Endodermal cell (in vitro differentiated cells): ENCODE measurements around the gene RASL10B. TPM values are rescaled to one million over a fixed set of nuclear protein-coding genes. Genes with fewer than 3 reads are reported as not detected.

Experiments used
- DNase-seq: peaks from one replicate; pipeline ENCODE4 v3.0.0-alpha.2; 2017
- H3K27ac ChIP-seq: 2 replicates; pipeline ENCODE4 v1.5.1; 2013; ENCODE audit warnings: mild to moderate bottlenecking, low read depth, low read length, moderate library complexity
- H3K27me3 ChIP-seq: 2 replicates; pipeline ENCODE4 v1.6.1; 2013; ENCODE audit warnings: mild to moderate bottlenecking, low read length, moderate library complexity; ENCODE audit not compliant: insufficient read depth, control insufficient read depth, poor library complexity, severe bottlenecking
- H3K36me3 ChIP-seq: 2 replicates; pipeline ENCODE4 v1.7.0; 2013; ENCODE audit warnings: mild to moderate bottlenecking, low read length, moderate library complexity; ENCODE audit not compliant: control insufficient read depth, insufficient read depth
- H3K4me1 ChIP-seq: one replicate; pipeline ENCODE4 v1.7.0; 2013; ENCODE audit warnings: low read length; ENCODE audit not compliant: control insufficient read depth, insufficient read depth
- H3K4me3 ChIP-seq: 2 replicates; pipeline ENCODE4 v1.5.1; 2013; ENCODE audit warnings: mild to moderate bottlenecking, low read length, moderate library complexity
- H3K9ac ChIP-seq: 2 replicates; pipeline ENCODE4 v1.6.1; 2013; ENCODE audit warnings: mild to moderate bottlenecking, low read length, moderate library complexity; ENCODE audit not compliant: poor library complexity, severe bottlenecking; ENCODE audit errors: extremely low read depth
- H3K9me3 ChIP-seq: 2 replicates; pipeline ENCODE4 v1.6.1; 2013; ENCODE audit warnings: mild to moderate bottlenecking, low read length, moderate library complexity; ENCODE audit not compliant: control insufficient read depth
- H3K27ac Mint-ChIP-seq: 2 replicates; pipeline ENCODE4 v1.8.0; 2020; ENCODE audit warnings: mixed read lengths
- H3K27me3 Mint-ChIP-seq: 2 replicates; pipeline ENCODE4 v1.8.0; 2021; ENCODE audit warnings: mild to moderate bottlenecking, mixed read lengths; ENCODE audit not compliant: insufficient read depth
- H3K36me3 Mint-ChIP-seq: 2 replicates; pipeline ENCODE4 v1.8.0; 2020; ENCODE audit warnings: low read depth, mixed read lengths
- H3K4me1 Mint-ChIP-seq: 2 replicates; pipeline ENCODE4 v1.8.0; 2020; ENCODE audit warnings: mixed read lengths
- H3K4me3 Mint-ChIP-seq: 2 replicates; pipeline ENCODE4 v1.8.0; 2020; ENCODE audit warnings: mild to moderate bottlenecking, moderate library complexity, mixed read lengths
- H3K9me3 Mint-ChIP-seq: 2 replicates; pipeline ENCODE4 v1.8.0; 2020; ENCODE audit warnings: mild to moderate bottlenecking, mixed read lengths
- CTCF ChIP-seq: fragments of 200-600 bp; sonication (generic); conservative IDR thresholded peaks from 2 replicates; pipeline ENCODE4 v1.5.0; 2021; ENCODE audit warnings: antibody characterized with exemption, mild to moderate bottlenecking
- WGBS, 2 experiments: methylation state at CpG; one replicate each; pipeline versions ENCODE4 v1.1.5 to v1.1.7; 2013; ENCODE audit warnings: missing lambda C conversion rate in 2 of 2, mixed read lengths in 1 of 2; ENCODE audit not compliant: insufficient coverage in 1 of 2, insufficient read length in 1 of 2; 5-methylcytosine and 5-hydroxymethylcytosine counted together
- total RNA-seq, 2 donors: library from RNA; stranded (reverse); fragmentation: NEBNext Ultra II Directional in 1 of 2; extraction: Animal tissue kit (Norgen Biotek cat#: 25700) in 1 of 2; gene quantifications; 2 replicates in 1 of 2; 3 replicates in 1 of 2; pipeline ENCODE4 v1.2.1, GENCODE V29; 2021

The RASL10B gene
- total RNA-seq, 2 donors from 2014 or later: 28.6 to 31.9 TPM

GRCh38 chr17:35725802-35726126 lies 5.7 kb upstream of the RASL10B start:
- H3K27me3 ChIP-seq: no peaks in the 10 kb centered on the region
- peaks cover 32% of the 10 kb centered on the region for H3K36me3 Mint-ChIP-seq
- no peaks in the 10 kb centered on the region for H3K27me3 Mint-ChIP-seq
- 83 to 85% methylated on average over 1 to 2 of the region's 2 CpGs for WGBS, 2 experiments
- no peak overlapping the region for H3K27ac ChIP-seq
- no peak for TF ChIP-seq CTCF
- no peak overlapping the region for H3K27ac Mint-ChIP-seq
- H3K36me3 ChIP-seq: peaks cover 58% of the 10 kb centered on the region
- no peak overlapping the region for H3K9ac ChIP-seq
- H3K9me3 Mint-ChIP-seq: no peaks in the 10 kb centered on the region
- peaks cover 52% of the 10 kb centered on the region for H3K4me1 Mint-ChIP-seq
- H3K4me3 Mint-ChIP-seq: no peak overlapping the region
- DNase-seq: peak; percentile 54
- H3K9me3 ChIP-seq: no peaks in the 10 kb centered on the region
- H3K4me1 ChIP-seq: peaks cover 29% of the 10 kb centered on the region
- H3K4me3 ChIP-seq: no peak overlapping the region

GRCh38 chr17:35726127-35726952 lies 5.1 kb upstream of the RASL10B start:
- Histone ChIP-seq H3K9ac (no peak overlapping the region), H3K36me3 (peaks cover 53% of the 10 kb centered on the region), H3K9me3 (no peaks in the 10 kb centered on the region), H3K4me1 (peaks cover 34% of the 10 kb centered on the region), H3K27me3 (no peaks in the 10 kb centered on the region), H3K4me3 (no peak overlapping the region), H3K27ac (peak overlapping the region; percentile 21)
- H3K4me3 Mint-ChIP-seq: no peak overlapping the region
- no peaks in the 10 kb centered on the region for H3K27me3 Mint-ChIP-seq
- no peak overlapping the region for H3K27ac Mint-ChIP-seq
- WGBS, 2 experiments: 71% methylated on average over 4 of the region's 6 CpGs; no CpG with 5 or more reads in 1 of the 2 experiments
- peaks cover 30% of the 10 kb centered on the region for H3K36me3 Mint-ChIP-seq
- H3K4me1 Mint-ChIP-seq: peaks cover 57% of the 10 kb centered on the region
- DNase-seq: peak; percentile 81
- TF ChIP-seq CTCF: no peak
- H3K9me3 Mint-ChIP-seq: no peaks in the 10 kb centered on the region

- Histone ChIP-seq H3K4me3 (no peak overlapping the region), H3K4me1 (peaks cover 34% of the 10 kb centered on the region), H3K9ac (no peak overlapping the region), H3K36me3 (peaks cover 46% of the 10 kb centered on the region), H3K27ac (peak overlapping the region; percentile 21), H3K27me3 (no peaks in the 10 kb centered on the region), H3K9me3 (no peaks in the 10 kb centered on the region)
- no peaks in the 10 kb centered on the region for H3K9me3 Mint-ChIP-seq
- peaks cover 57% of the 10 kb centered on the region for H3K4me1 Mint-ChIP-seq
- H3K27me3 Mint-ChIP-seq: no peaks in the 10 kb centered on the region
- WGBS, 2 experiments: 83 to 88% methylated on average over 4 to 5 of the region's 5 CpGs
- H3K4me3 Mint-ChIP-seq: no peak overlapping the region
- H3K27ac Mint-ChIP-seq: no peak overlapping the region
- DNase-seq: no peak
- TF ChIP-seq CTCF: no peak
- peaks cover 27% of the 10 kb centered on the region for H3K36me3 Mint-ChIP-seq
Measured at GRCh38 chr17:35726953-35727460, 4.4 kb upstream of the RASL10B start.
